ENCODE measurements around the gene TARBP1. TPM values are rescaled to one million over a fixed set of nuclear protein-coding genes. Genes with fewer than 3 reads are reported as not detected.

TARBP1 gene
- total RNA-seq, 1 experiment from 2014 or later = 47.3 TPM

- H3F3A ChIP-seq (ENCODE audit: insufficient read depth, low read depth) = peaks cover 27% of the 10 kb centered on the region; the same call in 1 of the 2 replicates
- BruUV-seq (replicated peaks) = no TSS peak
- H4K20me1 ChIP-seq (ENCODE audit: insufficient read depth) = no peaks in the 10 kb centered on the region
- H3K9me3 ChIP-seq (ENCODE audit: insufficient read depth, low read depth) = no peaks in the 10 kb centered on the region
- H3K36me3 ChIP-seq (ENCODE audit: low read depth) = no peaks in the 10 kb centered on the region
- no peak overlapping the region for H3K27ac ChIP-seq
- ChIA-PET POLR2A (ENCODE audit: unreplicated experiment) (no interaction called here), CTCF (interaction anchor here (0.6 kb wide), 1 partner anchor 47 kb away, joined by 6 read pairs; no protein-coding TSS in a partner anchor)
- no peaks in the 10 kb centered on the region for H3K79me2 ChIP-seq (ENCODE audit: low read depth)
- no peak overlapping the region for H2AFZ ChIP-seq
- TF ChIP-seq, protein P1, sequence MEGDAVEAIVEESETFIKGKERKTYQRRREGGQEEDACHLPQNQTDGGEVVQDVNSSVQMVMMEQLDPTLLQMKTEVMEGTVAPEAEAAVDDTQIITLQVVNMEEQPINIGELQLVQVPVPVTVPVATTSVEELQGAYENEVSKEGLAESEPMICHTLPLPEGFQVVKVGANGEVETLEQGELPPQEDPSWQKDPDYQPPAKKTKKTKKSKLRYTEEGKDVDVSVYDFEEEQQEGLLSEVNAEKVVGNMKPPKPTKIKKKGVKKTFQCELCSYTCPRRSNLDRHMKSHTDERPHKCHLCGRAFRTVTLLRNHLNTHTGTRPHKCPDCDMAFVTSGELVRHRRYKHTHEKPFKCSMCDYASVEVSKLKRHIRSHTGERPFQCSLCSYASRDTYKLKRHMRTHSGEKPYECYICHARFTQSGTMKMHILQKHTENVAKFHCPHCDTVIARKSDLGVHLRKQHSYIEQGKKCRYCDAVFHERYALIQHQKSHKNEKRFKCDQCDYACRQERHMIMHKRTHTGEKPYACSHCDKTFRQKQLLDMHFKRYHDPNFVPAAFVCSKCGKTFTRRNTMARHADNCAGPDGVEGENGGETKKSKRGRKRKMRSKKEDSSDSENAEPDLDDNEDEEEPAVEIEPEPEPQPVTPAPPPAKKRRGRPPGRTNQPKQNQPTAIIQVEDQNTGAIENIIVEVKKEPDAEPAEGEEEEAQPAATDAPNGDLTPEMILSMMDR (conservative IDR thresholded peaks at IDR 0.05) = no peak
- TF ChIP-seq EZH2 (IDR thresholded peaks at IDR 0.05; ENCODE audit: low read depth) = no peak
- peaks cover 51% of the 10 kb centered on the region for H3K4me1 ChIP-seq (replicated peaks; ENCODE audit: insufficient read depth)
- no peak for DNase-seq
- no peak overlapping the region for H3K4me2 ChIP-seq
- H3K27me3 ChIP-seq (ENCODE audit: insufficient read depth, low read depth) = no peaks in the 10 kb centered on the region
- no peak overlapping the region for H3K4me3 ChIP-seq
- intact Hi-C loops (cut with micrococcal nuclease; ENCODE audit: unreplicated experiment) = no loop called here
- no peaks in the 10 kb centered on the region for H3K9me2 ChIP-seq (ENCODE audit: insufficient read depth)
Observed at GRCh38 chr1:234527346-234527745, 48.4 kb upstream of the TARBP1 start.

- ChIA-PET CTCF (interaction anchor here (0.6 kb wide), 1 partner anchor 46 kb away, joined by 6 read pairs; no protein-coding TSS in a partner anchor), POLR2A (ENCODE audit: unreplicated experiment) (no interaction called here)
- no peaks in the 10 kb centered on the region for H4K20me1 ChIP-seq (ENCODE audit: insufficient read depth)
- peaks cover 48% of the 10 kb centered on the region for H3K4me1 ChIP-seq (replicated peaks; ENCODE audit: insufficient read depth)
- no peaks in the 10 kb centered on the region for H3K79me2 ChIP-seq (ENCODE audit: low read depth)
- H3K36me3 ChIP-seq (ENCODE audit: low read depth) = no peaks in the 10 kb centered on the region
- H3K4me3 ChIP-seq = no peak overlapping the region
- intact Hi-C loops (cut with micrococcal nuclease; ENCODE audit: unreplicated experiment) = no loop called here
- H3K27ac ChIP-seq = no peak overlapping the region
- H3K9me2 ChIP-seq (ENCODE audit: insufficient read depth) = no peaks in the 10 kb centered on the region
- DNase-seq = no peak
- BruUV-seq (replicated peaks) = no TSS peak
- H3K9me3 ChIP-seq (ENCODE audit: insufficient read depth, low read depth) = no peaks in the 10 kb centered on the region
- H2AFZ ChIP-seq = no peak overlapping the region
- no peak overlapping the region for H3K4me2 ChIP-seq
- H3F3A ChIP-seq (ENCODE audit: insufficient read depth, low read depth) = peaks cover 23% of the 10 kb centered on the region; the same call in 1 of the 2 replicates
- no peaks in the 10 kb centered on the region for H3K27me3 ChIP-seq (ENCODE audit: insufficient read depth, low read depth)
- TF ChIP-seq, protein P1 (conservative IDR thresholded peaks at IDR 0.05) = no peak
- no peak for TF ChIP-seq EZH2 (IDR thresholded peaks at IDR 0.05; ENCODE audit: low read depth)
Observed at GRCh38 chr1:234526922-234527321, 47.9 kb upstream of the TARBP1 start.

- intact Hi-C loops (cut with micrococcal nuclease; ENCODE audit: unreplicated experiment) = no loop called here
- BruUV-seq (replicated peaks) = no TSS peak
- Histone ChIP-seq H3K27me3 (ENCODE audit: insufficient read depth, low read depth) (no peaks in the 10 kb centered on the region), H3K9me3 (ENCODE audit: insufficient read depth, low read depth) (no peaks in the 10 kb centered on the region), H2AFZ (no peak overlapping the region), H3K9me2 (ENCODE audit: insufficient read depth) (no peaks in the 10 kb centered on the region), H3K4me2 (no peak overlapping the region), H3K79me2 (ENCODE audit: low read depth) (no peaks in the 10 kb centered on the region), H4K20me1 (ENCODE audit: insufficient read depth) (no peaks in the 10 kb centered on the region), H3K27ac (no peak overlapping the region), H3K4me1 (replicated peaks; ENCODE audit: insufficient read depth) (peaks cover 39% of the 10 kb centered on the region), H3F3A (ENCODE audit: insufficient read depth, low read depth) (peaks cover 14% of the 10 kb centered on the region; the same call in 1 of the 2 replicates), H3K36me3 (ENCODE audit: low read depth) (no peaks in the 10 kb centered on the region), H3K4me3 (no peak overlapping the region)
- no peak for TF ChIP-seq EZH2 (IDR thresholded peaks at IDR 0.05; ENCODE audit: low read depth)
- TF ChIP-seq, protein P1 (conservative IDR thresholded peaks at IDR 0.05) = no peak
- no peak for DNase-seq
- POLR2A ChIA-PET (ENCODE audit: unreplicated experiment) = interaction anchor here (0.6 kb wide), 1 partner anchor 74 kb away, joined by 14 read pairs; no protein-coding TSS in a partner anchor
- CTCF ChIA-PET = interaction anchor here (0.5 kb wide), 1 partner anchor 374 kb away, joined by 3 read pairs; no protein-coding TSS in a partner anchor
Observed at GRCh38 chr1:234525099-234525799, 46.3 kb upstream of the TARBP1 start.

Data from PC-9 (cell line).